B cell (primary cell): Measurements from ENCODE around the gene CRIM1. TPM values are rescaled to one million over a fixed set of nuclear protein-coding genes. Genes with fewer than 3 reads are reported as not detected.

ENCODE experiments used
- ATAC-seq: fragments of 200-7000 bp; cut with Tn5 transposase; one replicate; pipeline ENCODE4 v1.10.0; 2021; ENCODE audit warnings: low read depth, mild to moderate bottlenecking, moderate number of reproducible peaks, moderate library complexity
- CTCF ChIA-PET: fragments of 350-600 bp; sonication (Branson Sonifier 250); formaldehyde crosslinking; loops from one replicate; lab custom pipeline; 2021; ENCODE audit warnings: antibody characterized with exemption, inconsistent platforms; lab: Charles Lee
- POLR2A ChIA-PET: fragments of 350-600 bp; sonication (Branson Sonifier 250); formaldehyde crosslinking; loops from one replicate; lab custom pipeline; 2021; ENCODE audit warnings: antibody characterized with exemption; lab: Charles Lee
- DNase-seq: peaks from one replicate; pipeline ENCODE4 v3.0.0; 2013
- H2AFZ ChIP-seq: 2 replicates; pipeline ENCODE4 v1.6.1; 2012; ENCODE audit warnings: mild to moderate bottlenecking, low read depth, low read length; ENCODE audit not compliant: insufficient read depth, poor library complexity, severe bottlenecking
- H3K27ac ChIP-seq, 2 donors: 1 replicate in 1 of 2; 2 replicates in 1 of 2; pipeline ENCODE4 v1.5.1; 2012 to 2013; ENCODE audit warnings: low read length in 2 of 2, mild to moderate bottlenecking in 2 of 2, moderate library complexity in 1 of 2
- H3K27me3 ChIP-seq, 4 experiments: fragments of 200-600 bp in 1 of 4; sonication (generic) in 1 of 4; replicated peaks in 1 of 4; 1 replicate in 2 of 4; 2 replicates in 2 of 4; pipeline versions ENCODE4 v1.6.1 to v1.7.0; 2013 to 2016; ENCODE audit warnings: low read length in 3 of 4, mild to moderate bottlenecking in 2 of 4, mixed read lengths in 1 of 4, moderate library complexity in 1 of 4; ENCODE audit not compliant: insufficient read depth in 4 of 4, control insufficient read depth in 3 of 4; ENCODE audit errors: control extremely low read depth in 1 of 4
- H3K36me3 ChIP-seq, 2 experiments: replicated peaks in 1 of 2; 1 replicate in 1 of 2; 2 replicates in 1 of 2; pipeline versions ENCODE4 v1.6.1 to v1.7.1; 2013; ENCODE audit warnings: low read length in 1 of 2; ENCODE audit not compliant: insufficient read depth in 2 of 2, control insufficient read depth in 1 of 2; ENCODE audit errors: control extremely low read depth in 1 of 2, extremely low read depth in 1 of 2
- H3K4me1 ChIP-seq, 2 donors: fragments of 200-600 bp in 1 of 2; sonication (generic) in 1 of 2; 1 replicate in 1 of 2; 2 replicates in 1 of 2; pipeline versions ENCODE4 v1.5.1 to v1.6.1; 2013 to 2017; ENCODE audit warnings: low read length in 2 of 2; ENCODE audit not compliant: control insufficient read depth in 2 of 2, insufficient read depth in 2 of 2
- H3K4me2 ChIP-seq: replicated peaks from 2 replicates; pipeline ENCODE3; 2012; ENCODE audit warnings: mild to moderate bottlenecking, low read depth, low read length; ENCODE audit not compliant: poor library complexity, severe bottlenecking
- H3K4me3 ChIP-seq, 5 experiments: fragments of 200-600 bp in 1 of 5; sonication (generic) in 1 of 5; 1 replicate in 3 of 5; 2 replicates in 2 of 5; pipeline versions ENCODE4 v1.5.1 to v1.7.0; 2011 to 2016; ENCODE audit warnings: low read length in 4 of 5, mild to moderate bottlenecking in 4 of 5, low read depth in 2 of 5, control low read depth in 1 of 5, moderate library complexity in 1 of 5; ENCODE audit not compliant: insufficient read depth in 1 of 5; ENCODE audit errors: control extremely low read depth in 1 of 5, extremely low read depth in 1 of 5
- H3K79me2 ChIP-seq: fragments of 200-600 bp; sonication (generic); one replicate; pipeline ENCODE4 v1.6.0; 2016; ENCODE audit warnings: low read length; ENCODE audit not compliant: control insufficient read depth, insufficient read depth
- H3K9ac ChIP-seq: fragments of 200-600 bp; sonication (generic); 2 replicates; pipeline ENCODE4 v1.6.1; 2017; ENCODE audit warnings: mild to moderate bottlenecking, low read length, moderate library complexity
- H3K9me3 ChIP-seq, 3 donors: one replicate each; pipeline versions ENCODE4 v1.6.1 to v1.7.1; 2013; ENCODE audit warnings: low read length in 2 of 3; ENCODE audit not compliant: control insufficient read depth in 2 of 3, insufficient read depth in 1 of 3; ENCODE audit errors: control extremely low read depth in 1 of 3
- H4K20me1 ChIP-seq: 2 replicates; pipeline ENCODE4 v1.6.0; 2012; ENCODE audit warnings: mild to moderate bottlenecking, low read length; ENCODE audit not compliant: insufficient read depth, control insufficient read depth, poor library complexity, severe bottlenecking
- H3K27ac Mint-ChIP-seq: one replicate; pipeline ENCODE4 v1.8.0; 2021; ENCODE audit warnings: mixed read lengths
- H3K27me3 Mint-ChIP-seq: one replicate; pipeline ENCODE4 v1.8.0; 2021; ENCODE audit warnings: mixed read lengths
- H3K4me1 Mint-ChIP-seq: one replicate; pipeline ENCODE4 v1.8.0; 2021; ENCODE audit warnings: mixed read lengths
- H3K4me3 Mint-ChIP-seq: one replicate; pipeline ENCODE4 v1.8.0; 2021; ENCODE audit warnings: mixed read lengths
- H3K9me3 Mint-ChIP-seq: one replicate; pipeline ENCODE4 v1.8.0; 2022; ENCODE audit warnings: mixed read lengths; ENCODE audit not compliant: insufficient read depth
- CTCF ChIP-seq: fragments of 200-600 bp; IDR thresholded peaks from one replicate; pipeline ENCODE4 v1.8.0; 2022; ENCODE audit warnings: antibody characterized with exemption, mild to moderate bottlenecking
- EZH2 ChIP-seq: IDR thresholded peaks from 2 replicates; pipeline ENCODE4 v1.6.1; 2012; ENCODE audit warnings: borderline replicate concordance, low read depth, mild to moderate bottlenecking, moderate library complexity, low read length; ENCODE audit not compliant: insufficient read depth, poor library complexity, severe bottlenecking
- WGBS: methylation state at CpG from one replicate; pipeline ENCODE4 v1.1.5; 2013; ENCODE audit warnings: missing lambda C conversion rate; ENCODE audit not compliant: insufficient coverage; 5-methylcytosine and 5-hydroxymethylcytosine counted together
- intact Hi-C: fragments of 100-400 bp; cut with micrococcal nuclease; formaldehyde crosslinking; loops from one replicate; pipeline ENCODE4 v1.10.0; 2022
- polyA plus RNA-seq: library from polyadenylated mRNA; depleted of rRNA; stranded (reverse); fragments of >200 nt; gene quantifications from 2 replicates; pipeline ENCODE4 v1.2.3, GENCODE V29; 2012
- total RNA-seq, 2 donors: library from RNA; stranded (reverse); fragments of 120-200 nt in 1 of 2; gene quantifications; 1 replicate in 1 of 2; 2 replicates in 1 of 2; pipeline versions ENCODE4 v1.2.3 to v1.2.4, GENCODE V29; 2013 to 2022

CRIM1 gene
- total and polyA plus RNA-seq, 2 donors (not counting 1 experiment from before 2014, with no cell fraction given) = 1.3 to 5.0 TPM

GRCh38 chr2:36534275-36534799, 178.8 kb downstream of the CRIM1 start:
- ChIA-PET POLR2A (no interaction called here), CTCF (no interaction called here)
- Histone ChIP-seq H3K9me3 (no peaks in the 10 kb centered on the region), H3K9ac (no peak overlapping the region), H3K4me1 (peaks cover 12 to 13% of the 10 kb centered on the region in 2 donors), H3K4me3 (no peak overlapping the region), H3K36me3 (peaks cover 0 to 1% of the 10 kb centered on the region in 2 experiments), H2AFZ (no peak overlapping the region), H3K27ac (peak overlapping the region in 1 of 2 donors; percentile 41), H4K20me1 (no peaks in the 10 kb centered on the region), H3K79me2 (no peaks in the 10 kb centered on the region), H3K4me2 (no peak overlapping the region), H3K27me3 (no peaks in the 10 kb centered on the region)
- Mint-ChIP-seq H3K27ac (no peak overlapping the region), H3K4me3 (no peak overlapping the region), H3K27me3 (no peaks in the 10 kb centered on the region), H3K9me3 (no peaks in the 10 kb centered on the region), H3K4me1 (peaks cover 13% of the 10 kb centered on the region)
- ATAC-seq (no peak), DNase-seq (no peak)
- intact Hi-C loops = no loop called here
- TF ChIP-seq EZH2 (no peak), CTCF (peak; percentile 3)

- H4K20me1 ChIP-seq = no peaks in the 10 kb centered on the region
- no peak overlapping the region for H3K27ac ChIP-seq
- intact Hi-C loops = no loop called here
- Mint-ChIP-seq H3K27ac (no peak overlapping the region), H3K9me3 (no peaks in the 10 kb centered on the region), H3K4me3 (no peak overlapping the region), H3K27me3 (no peaks in the 10 kb centered on the region), H3K4me1 (peaks cover 10% of the 10 kb centered on the region)
- WGBS = 100% methylated on average over 2 of the region's 2 CpGs
- POLR2A ChIA-PET = no interaction called here
- CTCF ChIA-PET = no interaction called here
- ATAC-seq (no peak), DNase-seq (no peak)
- no peak overlapping the region for H2AFZ ChIP-seq
- no peak overlapping the region for H3K4me3 ChIP-seq
- no peak overlapping the region for H3K9ac ChIP-seq
- TF ChIP-seq EZH2 (no peak), CTCF (no peak)
- no peak overlapping the region for H3K4me2 ChIP-seq
- H3K79me2 ChIP-seq = no peaks in the 10 kb centered on the region
- peaks cover 0 to 1% of the 10 kb centered on the region in 2 experiments for H3K36me3 ChIP-seq
- H3K9me3 ChIP-seq = no peaks in the 10 kb centered on the region
- H3K27me3 ChIP-seq = no peaks in the 10 kb centered on the region
- H3K4me1 ChIP-seq = peaks cover 10 to 11% of the 10 kb centered on the region in 2 donors
Measured at GRCh38 chr2:36535099-36535498, 179.5 kb downstream of the CRIM1 start.
